OCI-LY3 (cell line): Measurements from ENCODE around the gene CDKN2C.

Experiments used
- H2AFZ ChIP-seq: fragments of 200-600, 300-600 bp; shearing (Covaris generic); 2 replicates; pipeline ENCODE4 v1.6.0; 2014; ENCODE audit warnings: antibody characterized with exemption, low read depth, low read length
- H3K27ac ChIP-seq: fragments of 200-600, 300-600 bp; sonication (generic); 2 replicates; pipeline ENCODE4 v1.5.1; 2014; ENCODE audit warnings: mild to moderate bottlenecking, low read length, moderate library complexity, mixed read lengths
- H3K27me3 ChIP-seq: fragments of 200-600, 300-600 bp; sonication (generic); 2 replicates; pipeline ENCODE4 v1.6.1; 2014; ENCODE audit warnings: low read depth, low read length, mixed read lengths
- H3K36me3 ChIP-seq: fragments of 200-600, 300-600 bp; sonication (generic); replicated peaks from 2 replicates; pipeline ENCODE3; 2014; ENCODE audit warnings: low read depth, low read length, mixed read lengths
- H3K4me1 ChIP-seq: fragments of 300-600, 200-600 bp; sonication (generic); 2 replicates; pipeline ENCODE4 v1.6.1; 2014; ENCODE audit warnings: low read length, mixed read lengths
- H3K4me2 ChIP-seq: fragments of 200-600, 300-600 bp; sonication (generic); 2 replicates; pipeline ENCODE4 v1.6.1; 2014; ENCODE audit warnings: low read length, mixed read lengths
- H3K4me3 ChIP-seq: fragments of 300-600, 200-600 bp; sonication (generic); 2 replicates; pipeline ENCODE4 v1.5.1; 2014; ENCODE audit warnings: antibody characterized with exemption, mild to moderate bottlenecking, low read length, moderate library complexity
- H3K79me2 ChIP-seq: fragments of 300-600, 200-600 bp; shearing (Covaris generic); 2 replicates; pipeline ENCODE4 v1.6.1; 2014; ENCODE audit warnings: mild to moderate bottlenecking, low read length, mixed read lengths
- H3K9ac ChIP-seq: fragments of 300-600, 200-600 bp; shearing (Covaris generic); 2 replicates; pipeline ENCODE4 v1.6.0; 2014; ENCODE audit warnings: mild to moderate bottlenecking, low read length, moderate library complexity
- H3K9me3 ChIP-seq: fragments of 200-600, 300-600 bp; shearing (Covaris generic); 2 replicates; pipeline ENCODE4 v1.6.1; 2014; ENCODE audit warnings: low read length, mixed read lengths; ENCODE audit not compliant: insufficient read depth
- H4K20me1 ChIP-seq: fragments of 200-600, 300-600 bp; sonication (generic); 2 replicates; pipeline ENCODE4 v1.6.1; 2016; ENCODE audit warnings: low read length, mixed read lengths; ENCODE audit not compliant: insufficient read depth
- CTCF ChIP-seq: fragments of 200-600, 300-600 bp; sonication (generic); IDR thresholded peaks from 2 replicates; pipeline ENCODE4 v1.5.1; 2014; ENCODE audit warnings: antibody characterized with exemption, low read length, low read depth
- EZH2phosphoT487 ChIP-seq: fragments of 200-600 bp; shearing (Covaris generic); IDR thresholded peaks from 2 replicates; pipeline ENCODE4 v1.6.1; 2018; ENCODE audit warnings: antibody characterized with exemption, mixed run types, low read depth

Gene CDKN2C

GRCh38 chr1:50976890-50977574 is 7.0 kb downstream of the CDKN2C start:
- Histone ChIP-seq H3K4me3 (peak overlapping the region; percentile 96), H2AFZ (peak overlapping the region; percentile 78), H4K20me1 (no peaks in the 10 kb centered on the region; the same call in 1 of the 2 replicates), H3K9ac (peak overlapping the region; percentile 74), H3K36me3 (no peaks in the 10 kb centered on the region), H3K27me3 (peaks cover 64% of the 10 kb centered on the region), H3K4me1 (peaks cover 27% of the 10 kb centered on the region), H3K9me3 (no peaks in the 10 kb centered on the region), H3K4me2 (peak overlapping the region; percentile 98), H3K79me2 (no peaks in the 10 kb centered on the region), H3K27ac (no peak overlapping the region)
- no peak for TF ChIP-seq CTCF
- TF ChIP-seq EZH2phosphoT487, result no peak

- TF ChIP-seq CTCF, result no peak
- H3K27ac ChIP-seq, result no peak overlapping the region
- no peaks in the 10 kb centered on the region for H3K9me3 ChIP-seq
- H3K27me3 ChIP-seq, result peaks cover 66% of the 10 kb centered on the region
- H3K4me1 ChIP-seq, result peaks cover 22% of the 10 kb centered on the region
- no peaks in the 10 kb centered on the region for H3K36me3 ChIP-seq
- peak overlapping the region; percentile 96 for H3K4me3 ChIP-seq
- peak overlapping the region; percentile 98 for H3K4me2 ChIP-seq
- H3K9ac ChIP-seq, result peak overlapping the region; percentile 74
- H3K79me2 ChIP-seq, result no peaks in the 10 kb centered on the region
- H4K20me1 ChIP-seq, result no peaks in the 10 kb centered on the region; the same call in 1 of the 2 replicates
- H2AFZ ChIP-seq, result peak overlapping the region; percentile 78
These were observed 7.6 kb downstream of the CDKN2C start for GRCh38 chr1:50977575-50978143.

GRCh38 chr1:50978144-50978851 is 8.3 kb downstream of the CDKN2C start:
- peak overlapping the region; percentile 98 for H3K4me2 ChIP-seq
- H3K79me2 ChIP-seq, result no peaks in the 10 kb centered on the region
- no peaks in the 10 kb centered on the region; the same call in 1 of the 2 replicates for H4K20me1 ChIP-seq
- peaks cover 67% of the 10 kb centered on the region for H3K27me3 ChIP-seq
- TF ChIP-seq CTCF (no peak), EZH2phosphoT487 (0 out of 2 replicates have a peak, but pooled peaks have one; percentile 41)
- no peaks in the 10 kb centered on the region for H3K36me3 ChIP-seq
- peaks cover 18% of the 10 kb centered on the region for H3K4me1 ChIP-seq
- no peak overlapping the region for H3K27ac ChIP-seq
- peak overlapping the region; percentile 96 for H3K4me3 ChIP-seq
- no peaks in the 10 kb centered on the region for H3K9me3 ChIP-seq
- peak overlapping the region; percentile 55; the same call in 1 of the 2 replicates for H3K9ac ChIP-seq
- peak overlapping the region; percentile 66; the same call in 1 of the 2 replicates for H2AFZ ChIP-seq
